HepG2 (cell line): Measurements from ENCODE around the gene OLFM4. TPM values are rescaled to one million over a fixed set of nuclear protein-coding genes. Genes with fewer than 3 reads are reported as not detected.

Experiments used
- ATAC-seq: fragments of 200-7000 bp; cut with Tn5 transposase; 3 replicates; pipeline ENCODE4 v1.9.1; 2020; ENCODE audit warnings: mild to moderate bottlenecking, moderate library complexity
- BruUV-seq: library from RNA; stranded (reverse); fragments of 400-500 nt; replicated peaks from 2 replicates; lab custom pipeline; 2021; lab: Mats Ljungman, UMichigan
- CTCF ChIA-PET: fragments of 300-600 bp; formaldehyde crosslinking; extraction: SDS; loops from one replicate; lab custom pipeline; 2021; ENCODE audit warnings: low total read pairs, inconsistent platforms, low intra/inter-chr PET ratio; lab: Yijun Ruan, JAX
- POLR2A ChIA-PET: fragments of 350-600 bp; sonication (Branson Sonifier 250); formaldehyde crosslinking; loops from one replicate; lab custom pipeline; 2020; ENCODE audit warnings: antibody characterized with exemption, inconsistent platforms; lab: Yijun Ruan, JAX
- DNase-seq: peaks from one replicate; pipeline ENCODE4 v3.0.0-alpha.2; 2015; ENCODE audit warnings: low spot score
- FAIRE-seq: peaks from 3 replicates; lab custom pipeline; 2011; peaks lifted over from hg19 to GRCh38; lab: Jason Lieb, UNC
- H2AFZ ChIP-seq: one replicate; pipeline ENCODE4 v1.6.1; 2011; ENCODE audit warnings: low read length, inconsistent platforms
- H3K27ac ChIP-seq: fragments of 300-600 bp; 3 replicates; pipeline ENCODE4 v1.8.0; 2011; ENCODE audit warnings: mixed run types, mild to moderate bottlenecking, mixed read lengths, low read length, inconsistent platforms; ENCODE audit not compliant: insufficient read depth; ENCODE audit errors: extremely low read length
- H3K27me3 ChIP-seq, 2 experiments: fragments of 200-600 bp in 1 of 2; 2 replicates in 1 of 2; 3 replicates in 1 of 2; pipeline versions ENCODE4 v1.6.0 to v1.8.0; 2011; ENCODE audit warnings: low read length in 2 of 2, mild to moderate bottlenecking in 2 of 2, moderate library complexity in 2 of 2, inconsistent platforms in 1 of 2; ENCODE audit not compliant: insufficient read depth in 2 of 2, control insufficient read depth in 1 of 2
- H3K36me3 ChIP-seq, 2 experiments: fragments of 200-600 bp in 1 of 2; replicated peaks in 1 of 2; 2 replicates in 1 of 2; 3 replicates in 1 of 2; pipeline versions ENCODE4 v1.5.1 to v1.8.0; 2011; ENCODE audit warnings: low read length in 2 of 2, inconsistent platforms in 1 of 2; ENCODE audit not compliant: insufficient read depth in 2 of 2, control insufficient read depth in 1 of 2
- H3K4me1 ChIP-seq: 2 replicates; pipeline ENCODE4 v1.5.1; 2012; ENCODE audit warnings: low read length, inconsistent platforms; ENCODE audit not compliant: insufficient read depth
- H3K4me2 ChIP-seq: 2 replicates; pipeline ENCODE4 v1.6.0; 2011; ENCODE audit warnings: low read depth, low read length, inconsistent platforms
- H3K4me3 ChIP-seq, 3 experiments: fragments of 200-600 bp in 1 of 3; sonication (generic), shearing (Covaris generic) in 1 of 3; replicated peaks in 1 of 3; 2 replicates each; pipeline ENCODE4 v1.5.1; 2011 to 2016; ENCODE audit warnings: low read length in 3 of 3, inconsistent platforms in 2 of 3, low read depth in 2 of 3, mild to moderate bottlenecking in 2 of 3, control low read depth in 1 of 3, mixed read lengths in 1 of 3; ENCODE audit not compliant: insufficient read depth in 1 of 3
- H3K79me2 ChIP-seq: one replicate; pipeline ENCODE4 v1.6.1; 2011; ENCODE audit warnings: low read length, inconsistent platforms; ENCODE audit not compliant: insufficient read depth
- H3K9ac ChIP-seq: 2 replicates; pipeline ENCODE4 v1.6.0; 2011; ENCODE audit warnings: mild to moderate bottlenecking, low read depth, low read length, inconsistent platforms; ENCODE audit not compliant: insufficient read depth
- H3K9me3 ChIP-seq: 2 replicates; pipeline ENCODE4 v1.5.1; 2012; ENCODE audit warnings: mild to moderate bottlenecking, low read length
- H4K20me1 ChIP-seq: 2 replicates; pipeline ENCODE4 v1.6.0; 2011; ENCODE audit warnings: inconsistent platforms, mild to moderate bottlenecking, low read length, moderate library complexity; ENCODE audit not compliant: insufficient read depth
- ATF4 ChIP-seq, 2 experiments: fragments of 450-650 bp in 1 of 2; sonication (generic) in 1 of 2; formaldehyde crosslinking; IDR thresholded peaks; 2 replicates each; pipeline versions ENCODE4 v1.5.0 to v1.8.0; 2020 to 2022; ENCODE audit warnings: mild to moderate bottlenecking in 1 of 2, missing genetic modification reagents in 1 of 2
- HES4 ChIP-seq: sonication (generic); formaldehyde crosslinking; IDR thresholded peaks from 2 replicates; pipeline ENCODE4 v1.9.0; 2021; ENCODE audit warnings: mild to moderate bottlenecking, missing genetic modification reagents, borderline replicate concordance
- KAT2B ChIP-seq: fragments of 150-350 bp; IDR thresholded peaks from 2 replicates; pipeline ENCODE4 v1.6.1; 2014; ENCODE audit warnings: low read depth, low read length, borderline replicate concordance
- MAFF ChIP-seq: IDR thresholded peaks from 2 replicates; pipeline ENCODE4 v1.6.1; 2011; ENCODE audit warnings: low read depth, low read length, improper control_type of control experiment
- MAFK ChIP-seq, 2 experiments: IDR thresholded peaks in 1 of 2; conservative IDR thresholded peaks in 1 of 2; 2 replicates each; pipeline ENCODE4 v1.6.1; 2011; ENCODE audit warnings: improper control_type of control experiment in 2 of 2, low read length in 2 of 2
- NFIB ChIP-seq: sonication (generic); formaldehyde crosslinking; IDR thresholded peaks from 2 replicates; pipeline ENCODE4 v1.9.0; 2021; ENCODE audit warnings: missing genetic modification reagents, mild to moderate bottlenecking, borderline replicate concordance
- SCMH1 ChIP-seq: sonication (generic); formaldehyde crosslinking; IDR thresholded peaks from 2 replicates; pipeline ENCODE4 v1.9.0; 2021; ENCODE audit warnings: missing genetic modification reagents, mild to moderate bottlenecking, borderline replicate concordance
- TFDP2 ChIP-seq: sonication (generic); formaldehyde crosslinking; IDR thresholded peaks from 2 replicates; pipeline ENCODE4 v1.4.0; 2020; ENCODE audit warnings: missing genetic modification reagents
- ZNF678 ChIP-seq: sonication (generic); formaldehyde crosslinking; IDR thresholded peaks from 2 replicates; pipeline ENCODE4 v1.4.0; 2020; ENCODE audit warnings: mild to moderate bottlenecking, missing genetic modification reagents
- ZNF773 ChIP-seq: sonication (generic); formaldehyde crosslinking; IDR thresholded peaks from 2 replicates; pipeline ENCODE4 v1.4.0; 2020; ENCODE audit warnings: missing genetic modification reagents, borderline replicate concordance
- WGBS: methylation state at CpG from one replicate; pipeline ENCODE4 v1.1.6; 2017; ENCODE audit warnings: low lambda C conversion rate; 5-methylcytosine and 5-hydroxymethylcytosine counted together
- in situ Hi-C: cut with HindIII; loops from 2 replicates; pipeline ENCODE4 v1.10.0; 2017; ENCODE audit warnings: low pct_unique_long_range_greater_than_20kb; ENCODE audit not compliant: extremely low pct_ligation_motif_present
- intact Hi-C: fragments of 100-400 bp; cut with micrococcal nuclease; formaldehyde crosslinking; loops from one replicate; pipeline ENCODE4 v1.10.0; 2022; ENCODE audit not compliant: unreplicated experiment
- polyA plus RNA-seq, 8 experiments: library from polyadenylated mRNA; depleted of rRNA in 3 of 8; stranded (reverse) in 7 of 8; unstranded in 1 of 8; fragments of >200 nt; fragmentation: Illumina TruSeq in 4 of 8; extraction: Trizol in 4 of 8; gene quantifications; 2 replicates each; pipeline versions ENCODE4 v1.2.1 to v1.2.3, GENCODE V29; 2011 to 2016; ENCODE audit warnings: low read depth in 4 of 8, missing spikeins in 1 of 8, mixed read lengths in 1 of 8; ENCODE audit not compliant: insufficient read depth in 1 of 8
- total RNA-seq, 5 experiments: library from RNA; depleted of rRNA; stranded (reverse); fragments of >200 nt; fragmentation: Illumina TruSeq; extraction: Trizol; gene quantifications; 2 replicates each; pipeline ENCODE4 v1.2.3, GENCODE V29; 2016; ENCODE audit warnings: low read depth in 1 of 5
- TF ChIP-seq, protein P1 (sequence below): sonication (generic); formaldehyde crosslinking; IDR thresholded peaks from 2 replicates; pipeline ENCODE4 v1.9.0; 2022; ENCODE audit warnings: missing genetic modification reagents, mild to moderate bottlenecking, borderline replicate concordance
- TF ChIP-seq, protein P2 (sequence below): sonication (generic); formaldehyde crosslinking; conservative IDR thresholded peaks from 2 replicates; pipeline ENCODE4 v1.5.0; 2020; ENCODE audit warnings: missing genetic modification reagents
- TF ChIP-seq, protein P3 (sequence below): sonication (generic); formaldehyde crosslinking; IDR thresholded peaks from 2 replicates; pipeline ENCODE4 v1.8.0; 2022; ENCODE audit warnings: mild to moderate bottlenecking, missing genetic modification reagents, borderline replicate concordance

Gene OLFM4
- total and polyA plus RNA-seq, 2 of the 13 experiments (the other 11 are each of a cell fraction or from before 2014, with no cell fraction given) = not detected

DNA sequence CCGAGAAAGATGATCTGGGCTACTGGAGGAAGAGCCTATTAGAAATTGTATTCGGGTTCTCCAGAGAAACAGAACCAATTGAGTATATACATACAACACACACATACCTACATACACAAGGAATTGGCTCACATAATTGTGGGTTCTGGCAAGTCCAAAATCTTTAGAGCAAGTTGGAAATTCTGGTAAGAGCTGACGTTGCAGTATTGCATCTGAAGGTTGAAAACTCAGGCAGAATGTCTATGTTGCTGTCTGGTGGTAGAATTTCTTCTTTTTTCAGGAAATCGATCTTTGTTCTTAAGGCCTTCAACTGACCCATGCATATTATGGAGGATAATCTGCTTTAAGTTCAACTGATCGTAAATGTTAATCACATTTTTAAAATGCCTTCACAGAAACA lies 15.5 kb upstream of the OLFM4 start:
- Histone ChIP-seq H3K4me3 (no peak overlapping the region), H3K4me2 (no peak overlapping the region), H3K27me3 (no peaks in the 10 kb centered on the region), H3K9ac (no peak overlapping the region), H2AFZ (no peak overlapping the region), H3K36me3 (no peaks in the 10 kb centered on the region), H3K4me1 (0 out of 2 replicates have a peak, but pooled peaks cover 4% of the 10 kb centered on the region), H4K20me1 (no peaks in the 10 kb centered on the region), H3K27ac (no peak overlapping the region), H3K9me3 (no peaks in the 10 kb centered on the region), H3K79me2 (no peaks in the 10 kb centered on the region)
- peak; percentile 86 for TF ChIP-seq MAFF
- TF ChIP-seq, protein P1, sequence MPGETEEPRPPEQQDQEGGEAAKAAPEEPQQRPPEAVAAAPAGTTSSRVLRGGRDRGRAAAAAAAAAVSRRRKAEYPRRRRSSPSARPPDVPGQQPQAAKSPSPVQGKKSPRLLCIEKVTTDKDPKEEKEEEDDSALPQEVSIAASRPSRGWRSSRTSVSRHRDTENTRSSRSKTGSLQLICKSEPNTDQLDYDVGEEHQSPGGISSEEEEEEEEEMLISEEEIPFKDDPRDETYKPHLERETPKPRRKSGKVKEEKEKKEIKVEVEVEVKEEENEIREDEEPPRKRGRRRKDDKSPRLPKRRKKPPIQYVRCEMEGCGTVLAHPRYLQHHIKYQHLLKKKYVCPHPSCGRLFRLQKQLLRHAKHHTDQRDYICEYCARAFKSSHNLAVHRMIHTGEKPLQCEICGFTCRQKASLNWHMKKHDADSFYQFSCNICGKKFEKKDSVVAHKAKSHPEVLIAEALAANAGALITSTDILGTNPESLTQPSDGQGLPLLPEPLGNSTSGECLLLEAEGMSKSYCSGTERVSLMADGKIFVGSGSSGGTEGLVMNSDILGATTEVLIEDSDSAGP (CRISPR knock-in tag) = no peak
- no peak for TF ChIP-seq KAT2B
- TF ChIP-seq HES4 (CRISPR knock-in tag) = no peak
- no peak for TF ChIP-seq TFDP2 (CRISPR knock-in tag)
- TF ChIP-seq SCMH1 = no peak
- TF ChIP-seq NFIB (CRISPR knock-in tag) = no peak
- no peak for TF ChIP-seq ZNF773
- TF ChIP-seq MAFK (conservative IDR thresholded peaks at IDR 0.05 in 1 of 2, IDR thresholded peaks at IDR 0.05 in 1 of 2; ENCODE audit: low read length in 2 of 2) = peak; percentile 80 to 91
- TF ChIP-seq, protein P2, sequence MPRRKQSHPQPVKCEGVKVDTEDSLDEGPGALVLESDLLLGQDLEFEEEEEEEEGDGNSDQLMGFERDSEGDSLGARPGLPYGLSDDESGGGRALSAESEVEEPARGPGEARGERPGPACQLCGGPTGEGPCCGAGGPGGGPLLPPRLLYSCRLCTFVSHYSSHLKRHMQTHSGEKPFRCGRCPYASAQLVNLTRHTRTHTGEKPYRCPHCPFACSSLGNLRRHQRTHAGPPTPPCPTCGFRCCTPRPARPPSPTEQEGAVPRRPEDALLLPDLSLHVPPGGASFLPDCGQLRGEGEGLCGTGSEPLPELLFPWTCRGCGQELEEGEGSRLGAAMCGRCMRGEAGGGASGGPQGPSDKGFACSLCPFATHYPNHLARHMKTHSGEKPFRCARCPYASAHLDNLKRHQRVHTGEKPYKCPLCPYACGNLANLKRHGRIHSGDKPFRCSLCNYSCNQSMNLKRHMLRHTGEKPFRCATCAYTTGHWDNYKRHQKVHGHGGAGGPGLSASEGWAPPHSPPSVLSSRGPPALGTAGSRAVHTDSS (CRISPR knock-in tag) = no peak
- no peak for TF ChIP-seq ZNF678
- TF ChIP-seq ATF4 (CRISPR knock-in tag; IDR thresholded peaks at IDR 0.05) = no peak
- TF ChIP-seq, protein P3, sequence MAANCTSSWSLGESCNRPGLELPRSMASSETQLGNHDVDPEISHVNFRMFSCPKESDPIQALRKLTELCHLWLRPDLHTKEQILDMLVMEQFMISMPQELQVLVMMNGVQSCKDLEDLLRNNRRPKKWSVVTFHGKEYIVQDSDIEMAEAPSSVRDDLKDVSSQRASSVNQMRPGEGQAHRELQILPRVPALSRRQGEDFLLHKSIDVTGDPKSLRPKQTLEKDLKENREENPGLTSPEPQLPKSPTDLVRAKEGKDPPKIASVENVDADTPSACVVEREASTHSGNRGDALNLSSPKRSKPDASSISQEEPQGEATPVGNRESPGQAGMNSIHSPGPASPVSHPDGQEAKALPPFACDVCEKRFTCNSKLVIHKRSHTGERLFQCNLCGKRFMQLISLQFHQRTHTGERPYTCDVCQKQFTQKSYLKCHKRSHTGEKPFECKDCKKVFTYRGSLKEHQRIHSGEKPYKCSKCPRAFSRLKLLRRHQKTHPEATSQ = no peak
- no TSS peak for BruUV-seq
- DNase-seq (no peak), FAIRE-seq (no peak), ATAC-seq (no peak)
- CTCF ChIA-PET = no interaction called here
- intact Hi-C loops (no loop called here), in situ Hi-C loops (no loop called here)
- WGBS = 3% methylated on average over 5 of the region's 5 CpGs
- POLR2A ChIA-PET = no interaction called here
